IPS-11a (cell line): ENCODE data around the gene KNG1.

Experiments used
- H3K4me3 ChIP-seq: one replicate; pipeline ENCODE4 v1.5.1; 2013; ENCODE audit warnings: low read depth, low read length, control low read depth

KNG1 gene

DNA sequence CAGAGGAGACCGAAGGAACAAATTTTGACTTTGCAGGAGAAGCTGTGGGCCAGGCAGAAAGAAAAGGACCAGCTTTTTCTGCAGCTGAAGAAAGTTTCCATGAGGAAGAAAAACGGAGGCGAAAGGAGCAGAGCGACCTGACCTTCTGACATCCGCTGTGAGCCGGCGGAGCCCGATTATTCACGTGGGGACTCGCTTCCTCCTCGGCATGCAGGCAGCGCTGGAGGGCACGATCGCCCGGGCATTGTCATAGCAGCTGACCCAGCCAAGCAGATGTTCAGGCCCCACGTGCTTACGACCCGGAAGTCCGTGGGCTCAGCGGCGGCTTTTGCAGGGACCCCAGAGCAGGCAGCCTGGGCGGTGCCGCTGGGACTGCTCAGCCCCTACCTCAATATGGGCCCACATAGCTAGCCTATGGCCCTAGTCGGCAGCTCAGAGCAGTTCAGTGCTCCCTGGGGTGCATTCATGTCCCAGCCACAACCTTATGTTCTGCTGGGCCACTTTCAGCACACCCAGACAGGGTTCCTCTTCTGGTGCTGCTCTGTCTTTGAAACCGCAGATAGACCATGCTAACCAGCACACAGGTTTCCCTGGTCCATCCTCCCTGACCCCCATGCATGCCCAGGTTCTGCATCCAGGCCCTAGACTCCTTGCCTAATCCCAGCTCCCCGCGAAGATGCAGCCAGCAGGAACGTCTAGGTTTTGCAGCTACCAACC lies 55.7 kb downstream of the KNG1 start:
- H3K4me3 ChIP-seq, result no peak overlapping the region

DNA sequence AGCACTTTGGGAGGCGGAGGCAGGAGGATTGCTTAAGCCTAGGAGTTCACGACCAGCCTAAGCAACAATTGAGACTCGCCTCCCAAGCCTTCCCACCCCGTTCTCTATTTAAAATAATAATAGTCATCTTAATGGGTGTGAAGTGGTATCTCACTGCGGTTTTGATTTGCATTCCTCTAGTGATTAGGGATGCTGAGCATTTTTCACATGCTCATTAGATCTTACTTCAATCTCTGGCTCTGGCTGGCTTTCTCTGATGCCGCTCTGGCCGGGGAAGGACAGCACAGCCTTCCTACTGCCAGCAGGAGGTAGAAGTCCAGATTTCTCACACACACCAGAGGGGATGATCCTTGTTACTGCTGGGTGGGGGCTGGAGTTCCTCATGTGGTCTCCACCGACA lies 58.8 kb downstream of the KNG1 start:
- no peak overlapping the region for H3K4me3 ChIP-seq

DNA sequence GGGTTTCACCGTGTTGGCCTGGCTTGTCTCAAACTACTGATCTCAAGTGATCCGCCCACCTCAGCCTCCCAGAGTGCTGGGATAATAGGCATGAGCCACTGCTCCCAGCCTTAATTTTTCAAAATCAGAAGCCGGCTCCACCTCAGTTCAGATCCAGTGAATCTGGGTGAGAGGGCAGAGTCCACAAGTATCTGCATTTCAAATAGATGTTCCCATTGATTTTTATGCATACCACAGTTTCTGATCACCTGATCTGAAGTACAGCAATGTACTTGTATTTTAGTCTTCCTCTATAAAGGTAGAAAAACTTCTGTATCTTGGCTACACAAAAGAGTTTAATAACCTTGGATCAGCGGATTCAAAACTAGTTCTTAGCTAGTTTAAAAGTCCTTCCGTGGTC lies 62.0 kb downstream of the KNG1 start:
- H3K4me3 ChIP-seq, result no peak overlapping the region

DNA sequence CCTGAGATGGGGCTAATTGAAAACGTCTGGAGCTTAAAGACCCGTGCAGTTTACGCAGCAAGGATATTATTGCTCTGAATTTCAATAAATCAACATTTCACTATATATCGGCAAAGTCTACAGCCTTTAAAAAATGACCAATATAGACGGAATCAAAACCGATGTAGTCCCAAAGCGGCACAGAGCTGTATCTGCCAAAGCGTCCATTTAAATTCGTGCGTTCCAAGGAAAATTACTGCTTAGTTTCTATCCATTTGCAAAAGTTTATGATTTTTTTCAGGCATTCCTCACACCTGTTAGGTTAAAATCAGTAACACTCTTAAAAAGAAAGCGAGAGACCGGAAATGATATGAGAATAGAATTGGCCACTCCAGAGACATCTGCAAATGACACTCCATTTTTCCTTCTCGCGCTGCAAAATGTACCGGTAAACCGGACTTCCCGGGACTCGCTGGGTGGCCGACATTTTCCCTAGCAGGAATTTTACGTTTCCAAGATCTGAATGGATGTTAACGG lies 65.4 kb downstream of the KNG1 start:
- H3K4me3 ChIP-seq, result peak overlapping the region; percentile 100

DNA sequence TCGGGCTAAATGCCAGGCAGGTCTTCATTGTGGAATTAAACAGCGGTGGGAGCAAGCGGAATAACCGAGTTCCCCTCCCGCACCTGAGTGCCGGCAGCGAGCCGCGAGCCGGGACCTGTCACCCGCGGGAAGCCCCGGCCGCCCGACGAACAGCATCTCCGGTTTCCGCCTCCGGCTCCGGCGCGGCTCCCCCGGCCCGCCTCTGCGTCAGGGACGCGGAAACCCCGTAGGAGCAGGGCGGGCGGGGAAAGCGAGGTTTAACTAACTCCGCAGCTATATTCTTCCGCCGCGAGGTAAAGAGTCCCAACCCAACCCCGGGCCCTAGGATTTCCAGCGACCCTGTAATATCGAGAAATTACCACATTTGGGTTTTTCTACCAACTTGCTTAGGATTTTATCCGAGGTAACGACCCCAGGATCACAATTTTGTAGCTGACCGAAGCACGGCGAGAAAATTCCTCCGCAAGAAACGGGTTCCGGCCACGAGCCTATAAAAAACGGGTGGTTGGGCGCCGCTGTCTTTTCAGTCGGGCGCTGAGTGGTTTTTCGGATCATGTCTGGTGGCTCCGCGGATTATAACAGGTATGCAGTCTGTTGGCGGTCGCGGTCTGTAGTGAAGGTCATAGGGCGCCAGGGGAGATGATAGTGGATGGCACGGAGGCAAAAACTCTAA lies 66.0 kb downstream of the KNG1 start, which contains the start of gene EIF4A2:
Gene EIF4A2, plus strand, starts transcription at position 520 of the 673 bp plus-strand sequence. Its CDS starts 34 bp downstream, at position 554.
- peak within 1 kb of the TSS; percentile 100 for H3K4me3 ChIP-seq

DNA sequence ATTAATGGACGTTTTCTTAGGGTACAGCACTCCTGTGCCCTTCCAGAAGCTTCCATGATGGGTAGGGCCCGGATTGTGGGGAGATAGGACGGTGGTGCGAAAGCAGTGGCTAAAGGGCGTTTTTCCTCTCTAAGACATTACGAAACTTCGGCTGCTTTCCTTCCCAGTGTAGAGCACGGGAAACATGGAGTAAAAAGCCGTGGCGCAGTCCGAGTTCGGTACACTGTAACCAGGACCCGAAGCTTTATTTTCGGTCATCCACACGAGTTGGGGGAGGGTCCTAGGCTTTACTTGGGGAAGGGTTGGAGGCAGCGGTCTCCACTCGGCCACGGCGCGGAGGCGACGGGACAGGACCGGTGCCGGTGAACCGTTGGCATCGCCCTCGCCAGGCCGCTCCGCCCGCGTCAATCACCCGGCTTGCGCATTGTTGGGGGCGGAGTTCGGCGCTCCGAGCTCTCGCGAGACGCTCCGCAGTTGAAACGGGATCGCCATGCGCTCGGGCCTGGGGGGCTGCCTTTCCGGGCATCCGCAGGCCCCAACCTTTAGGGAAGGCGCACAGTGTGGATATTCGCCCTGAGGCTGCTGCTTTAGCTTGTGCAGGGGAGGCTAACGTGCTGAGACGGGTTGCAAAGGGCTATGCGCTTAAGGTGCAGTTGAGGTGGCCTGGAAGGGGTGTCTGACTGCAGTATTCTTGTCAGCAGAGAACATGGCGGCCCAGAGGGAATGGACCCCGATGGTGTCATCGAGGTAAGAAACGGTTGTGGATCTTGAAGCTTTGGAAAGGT lies 66.8 kb downstream of the KNG1 start:
- H3K4me3 ChIP-seq, result peak overlapping the region; percentile 100

DNA sequence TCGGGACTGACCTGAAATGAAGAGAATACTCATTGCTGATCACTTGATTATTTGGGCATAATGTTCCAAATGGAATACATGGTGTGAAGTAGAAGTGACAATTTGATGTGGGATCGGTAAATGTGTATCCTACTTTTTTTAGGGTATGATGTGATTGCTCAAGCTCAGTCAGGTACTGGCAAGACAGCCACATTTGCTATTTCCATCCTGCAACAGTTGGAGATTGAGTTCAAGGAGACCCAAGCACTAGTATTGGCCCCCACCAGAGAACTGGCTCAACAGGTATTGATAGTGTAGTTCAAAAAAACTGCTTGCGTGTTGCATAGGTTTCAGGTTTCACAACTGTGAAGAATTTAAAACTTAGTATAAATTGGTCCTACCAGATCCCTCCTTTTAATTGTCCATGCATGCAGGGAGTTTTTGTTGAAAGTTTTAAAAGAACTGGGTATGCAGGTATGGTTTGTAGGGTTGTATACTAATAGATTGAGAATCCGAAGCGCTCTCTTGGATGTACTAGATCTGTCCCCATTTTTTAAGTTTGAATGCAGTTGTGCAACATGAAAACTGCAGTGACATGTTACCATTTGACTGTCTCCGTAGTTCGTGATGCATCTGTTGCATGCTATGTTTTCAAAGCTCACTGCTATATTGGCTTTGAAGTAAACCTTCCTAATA lies 67.8 kb downstream of the KNG1 start:
- H3K4me3 ChIP-seq, result peak overlapping the region; percentile 100

DNA sequence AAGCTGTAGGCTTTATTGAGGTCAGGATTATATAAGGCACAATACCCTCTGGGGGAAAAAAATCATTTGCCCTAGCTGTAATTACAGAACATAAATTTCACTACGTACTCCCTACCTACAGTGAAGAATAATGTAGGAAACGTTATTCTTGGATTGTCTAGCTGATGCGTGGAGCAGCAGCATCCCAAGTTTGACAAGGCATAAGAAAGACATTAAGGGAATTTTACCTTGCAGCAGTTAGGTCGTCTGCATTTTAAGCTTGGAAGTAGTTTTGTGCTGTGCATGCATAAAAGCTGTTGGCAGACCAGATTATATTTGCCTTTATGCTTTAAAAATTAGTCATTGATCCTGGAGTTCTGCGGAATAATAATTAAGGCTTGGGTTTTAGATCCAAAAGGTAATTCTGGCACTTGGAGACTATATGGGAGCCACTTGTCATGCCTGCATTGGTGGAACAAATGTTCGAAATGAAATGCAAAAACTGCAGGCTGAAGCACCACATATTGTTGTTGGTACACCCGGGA lies 68.4 kb downstream of the KNG1 start:
- peak overlapping the region; percentile 100 for H3K4me3 ChIP-seq

DNA sequence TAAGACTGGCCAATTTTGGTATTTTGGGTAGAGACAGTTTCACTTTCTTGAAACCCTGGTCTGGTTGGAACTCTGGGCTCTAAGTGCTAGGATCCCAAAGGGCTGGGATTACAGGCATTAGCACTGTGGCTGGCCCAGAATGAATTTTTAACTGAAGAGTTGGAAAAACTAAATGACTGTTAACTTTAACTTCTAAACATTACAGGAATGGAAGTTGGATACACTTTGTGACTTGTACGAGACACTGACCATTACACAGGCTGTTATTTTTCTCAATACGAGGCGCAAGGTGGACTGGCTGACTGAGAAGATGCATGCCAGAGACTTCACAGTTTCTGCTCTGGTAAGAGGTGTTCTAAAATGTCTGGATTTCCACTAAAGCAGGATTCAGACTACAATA lies 69.8 kb downstream of the KNG1 start:
- no peak overlapping the region for H3K4me3 ChIP-seq

DNA sequence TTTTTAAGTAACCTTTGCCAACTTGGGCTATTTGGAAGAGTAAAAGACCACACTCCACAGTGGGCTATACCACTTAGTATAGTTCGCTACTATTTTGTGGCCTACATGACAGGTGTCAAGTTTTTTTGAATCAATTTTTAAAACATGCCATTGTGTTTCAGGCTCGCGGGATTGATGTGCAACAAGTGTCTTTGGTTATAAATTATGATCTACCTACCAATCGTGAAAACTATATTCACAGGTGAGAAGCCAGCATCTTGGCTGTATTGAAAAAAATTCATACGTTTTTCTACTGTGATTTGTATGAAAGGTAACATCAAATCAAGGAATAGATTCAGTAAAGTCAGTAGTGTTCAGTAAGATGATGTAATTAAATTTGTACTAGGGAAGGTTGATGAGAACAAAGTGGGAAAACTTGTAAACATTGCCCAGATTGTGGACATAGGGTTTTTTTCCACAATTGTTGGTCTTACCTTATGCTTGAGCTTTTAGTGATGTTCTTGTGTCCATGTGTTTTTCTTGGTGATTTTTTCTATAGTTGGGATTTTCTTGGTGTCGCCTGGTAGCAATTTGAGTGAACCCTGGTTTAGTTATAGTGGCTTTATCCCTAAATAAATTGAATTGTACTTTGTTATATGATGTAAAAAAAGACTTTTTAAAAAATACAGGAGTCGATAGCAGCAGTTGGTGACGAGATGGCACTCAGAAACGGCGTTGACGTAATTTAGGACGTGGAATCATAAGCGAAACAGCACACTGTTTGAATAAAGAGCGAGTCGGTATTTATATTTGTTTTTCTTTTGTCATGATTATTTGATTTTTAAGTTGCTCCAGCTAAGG lies 70.7 kb downstream of the KNG1 start:
- H3K4me3 ChIP-seq, result no peak overlapping the region

DNA sequence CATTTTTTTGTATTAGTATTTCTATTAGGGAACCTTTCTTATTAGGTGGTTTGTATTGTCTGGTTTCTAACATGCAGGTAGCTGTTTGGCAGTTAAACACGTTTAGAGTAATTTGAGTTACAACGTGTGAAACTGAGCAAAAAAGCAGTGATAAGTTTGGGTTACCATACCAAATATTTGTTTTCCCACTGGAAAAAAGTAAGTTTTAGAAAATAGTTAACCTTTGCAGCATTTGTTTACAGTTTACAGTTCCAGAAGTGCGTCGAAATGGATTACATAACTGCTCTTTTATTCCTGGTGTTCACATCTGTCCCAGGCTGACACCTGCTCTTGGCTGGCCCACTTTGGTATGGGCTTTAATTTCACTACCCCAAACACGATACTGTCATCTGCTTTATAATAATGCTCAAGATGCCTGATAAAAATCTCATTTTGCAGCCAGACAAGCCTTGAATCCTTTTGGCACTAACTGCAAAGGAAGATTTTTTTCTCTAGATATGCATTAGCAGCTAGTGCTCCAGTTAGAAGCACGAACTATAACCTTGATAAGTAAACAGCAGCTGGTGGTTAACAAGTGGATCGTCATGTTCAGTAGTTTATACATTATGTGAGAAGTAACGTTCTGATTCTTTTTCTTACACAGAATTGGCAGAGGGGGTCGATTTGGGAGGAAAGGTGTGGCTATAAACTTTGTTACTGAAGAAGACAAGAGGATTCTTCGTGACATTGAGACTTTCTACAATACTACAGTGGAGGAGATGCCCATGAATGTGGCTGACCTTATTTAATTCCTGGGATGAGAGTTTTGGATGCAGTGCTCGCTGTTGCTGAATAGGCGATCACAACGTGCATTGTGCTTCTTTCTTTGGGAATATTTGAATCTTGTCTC lies 71.6 kb downstream of the KNG1 start:
- no peak overlapping the region for H3K4me3 ChIP-seq

DNA sequence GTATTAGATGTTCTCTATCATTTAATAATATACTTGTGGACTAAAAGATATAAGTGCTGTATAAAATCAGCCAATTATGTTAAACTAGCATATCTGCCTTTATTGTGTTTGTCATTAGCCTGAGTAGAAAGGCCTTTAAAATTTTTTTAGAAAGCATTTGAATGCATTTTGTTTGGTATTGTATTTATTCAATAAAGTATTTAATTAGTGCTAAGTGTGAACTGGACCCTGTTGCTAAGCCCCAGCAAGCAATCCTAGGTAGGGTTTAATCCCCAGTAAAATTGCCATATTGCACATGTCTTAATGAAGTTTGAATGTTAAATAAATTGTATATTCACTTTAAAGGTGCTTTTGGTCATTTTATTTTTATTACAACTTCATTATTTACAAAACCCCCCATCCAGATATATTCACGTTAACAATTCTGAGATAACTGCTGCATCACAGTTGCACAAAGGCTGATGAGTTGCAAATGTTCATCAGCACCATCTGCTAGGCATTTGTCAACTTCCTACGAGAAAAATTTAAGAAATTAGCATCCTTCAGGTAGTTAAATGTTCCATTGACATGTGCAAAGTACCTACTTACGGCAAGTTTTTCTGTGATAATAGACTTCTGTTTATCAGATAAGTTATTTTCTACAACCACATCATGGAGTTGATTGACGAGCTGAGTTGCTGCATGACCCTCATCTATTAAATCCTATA lies 72.5 kb downstream of the KNG1 start:
- no peak overlapping the region for H3K4me3 ChIP-seq

DNA sequence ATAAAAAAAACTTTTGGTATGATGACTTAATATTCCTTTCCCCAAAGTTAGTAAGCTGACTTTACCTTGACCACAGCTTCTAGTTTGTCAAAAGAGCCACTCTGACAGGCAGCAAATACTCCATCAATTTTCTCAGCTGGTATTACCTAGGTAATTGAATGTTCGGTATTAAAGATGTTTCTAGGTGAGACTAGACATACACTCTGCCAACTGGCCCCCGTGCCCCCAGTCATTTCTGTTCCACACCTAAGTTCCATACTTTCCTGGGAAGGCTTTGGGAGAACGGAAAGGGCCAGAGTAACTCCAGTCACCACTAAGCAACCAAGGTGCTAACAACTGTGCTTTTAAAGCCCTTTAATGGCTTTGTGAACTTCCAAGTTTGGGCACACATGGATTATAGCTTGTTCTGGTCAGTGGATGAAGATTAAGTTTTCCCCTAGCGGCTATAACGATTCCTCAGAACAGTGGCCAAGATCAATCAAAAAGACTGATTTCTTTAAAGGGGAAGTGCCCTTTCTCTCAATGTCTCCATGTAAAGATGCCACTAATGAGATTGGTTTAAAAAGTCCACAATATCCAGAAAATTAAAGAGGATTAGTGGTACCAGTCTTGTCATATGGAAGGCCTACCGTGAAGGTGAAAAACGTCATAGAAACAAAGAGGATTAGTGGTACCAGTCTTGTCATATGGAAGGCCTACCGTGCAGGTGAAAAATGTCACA lies 73.3 kb downstream of the KNG1 start:
- no peak overlapping the region for H3K4me3 ChIP-seq
